HG03066 (cell line): Measurements from ENCODE around the gene PHRF1.
"Not testable (repeated sequence)": the region's sequence is repeated elsewhere in the genome, so short reads cannot be mapped to it uniquely, and the experiment has no call there.

Source experiments
- ATAC-seq: cut with Tn5 transposase; IDR thresholded peaks from one replicate; pipeline ENCODE4 v1.9.1; 2021; ENCODE audit warnings: low read depth; ENCODE audit not compliant: unreplicated experiment

Gene PHRF1

DNA sequence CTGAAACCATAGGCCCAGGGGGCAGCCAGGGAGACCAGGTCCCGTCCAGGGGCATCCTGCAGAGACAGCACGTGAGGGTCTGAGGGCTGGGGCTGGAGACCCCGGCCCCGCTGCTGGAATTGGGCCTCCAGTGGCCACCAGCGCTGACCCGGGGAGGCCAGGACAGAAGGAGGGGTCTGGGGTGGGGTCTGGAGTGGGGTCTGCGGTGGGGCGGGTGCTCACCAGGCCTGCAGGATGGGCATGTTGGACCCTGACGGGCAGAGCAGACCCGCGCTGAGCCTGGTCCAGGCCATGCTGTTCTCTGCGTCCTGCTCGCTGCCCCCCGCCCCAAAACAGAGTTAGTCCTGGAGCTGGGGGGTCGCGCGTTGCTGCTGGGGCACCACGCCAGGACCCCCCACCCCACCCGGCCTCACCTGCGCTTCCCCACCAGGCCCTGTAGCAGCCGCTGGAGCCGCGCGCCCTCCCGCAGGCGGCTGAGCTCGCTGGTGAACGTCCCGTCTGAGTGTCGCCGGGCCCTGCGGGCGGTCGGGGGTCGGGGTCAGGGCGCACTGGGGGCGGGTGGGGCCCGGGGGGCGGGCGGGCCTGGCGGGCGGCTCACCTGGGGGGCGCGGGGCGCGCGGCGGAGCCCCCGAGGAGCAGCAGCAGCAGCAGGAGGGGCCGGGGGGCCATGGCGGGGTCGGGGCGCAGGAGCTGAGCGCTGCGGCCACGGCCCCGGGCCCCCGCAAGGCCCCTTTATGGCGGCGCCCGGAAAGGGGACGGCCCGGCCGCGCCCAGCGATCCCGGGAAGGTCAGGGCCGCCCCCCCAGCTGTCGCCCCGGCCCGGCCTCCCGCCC is 50.4 kb downstream of the PHRF1 start, which contains the start of gene SCT:
Gene SCT (minus strand): TSS at position 707 of the 833 bp plus-strand sequence. CDS start 38 bp downstream, at position 669.
- no peak for ATAC-seq

- ATAC-seq, result no peak
These were observed 51.0 kb downstream of the PHRF1 start for GRCh38 chr11:627308-627576.

- no peak for ATAC-seq
These were observed 51.8 kb downstream of the PHRF1 start for GRCh38 chr11:628056-628455.

- ATAC-seq, result no peak
These were observed 52.9 kb downstream of the PHRF1 start for GRCh38 chr11:629237-629583.

DNA sequence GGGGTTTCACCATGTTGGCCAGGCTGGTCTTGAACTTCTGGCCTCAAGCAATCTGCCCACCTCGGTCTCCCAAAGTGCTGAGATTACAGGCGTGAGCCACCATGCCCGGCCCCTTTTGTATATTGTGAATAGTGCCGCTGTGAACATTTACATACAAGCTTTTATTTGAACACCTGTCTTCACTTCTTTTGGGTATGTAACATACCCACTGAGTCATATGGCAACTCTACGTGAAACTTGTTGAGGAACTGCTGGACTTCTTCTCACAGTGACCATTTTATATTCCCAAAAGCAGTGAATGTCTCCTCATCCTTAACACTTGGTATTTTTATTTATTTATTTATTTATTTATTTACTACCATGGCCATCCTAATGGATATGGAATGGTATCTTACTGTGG is 54.6 kb downstream of the PHRF1 start:
- no peak for ATAC-seq

DNA sequence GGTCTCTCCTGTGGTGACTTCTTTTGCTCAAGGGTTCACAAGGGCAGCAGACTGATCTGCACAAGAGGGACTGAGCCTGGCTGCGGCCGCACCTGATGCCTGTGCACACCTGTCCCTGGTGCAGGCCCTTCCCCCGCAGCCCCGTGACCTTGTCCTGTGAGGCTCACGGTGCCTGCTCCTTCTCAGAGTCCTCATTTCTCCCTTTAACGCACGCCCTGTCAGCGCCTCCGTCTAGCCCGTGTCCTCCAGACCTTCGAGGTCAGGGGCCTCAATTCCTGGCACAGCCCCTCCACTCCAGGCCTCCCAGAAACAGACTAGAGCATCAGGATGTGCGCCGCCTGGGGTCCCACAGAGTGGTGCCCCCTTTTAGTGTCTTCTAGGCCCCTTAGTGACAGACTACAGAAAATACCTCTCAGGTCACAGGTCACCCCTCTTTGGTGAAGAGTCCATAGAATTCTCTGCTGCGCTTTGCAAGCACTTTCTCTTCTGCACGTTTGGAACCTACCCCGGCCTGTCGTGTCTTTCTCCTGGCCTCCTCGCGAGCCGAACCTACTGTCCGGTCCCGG is 59.8 kb downstream of the PHRF1 start:
- no peak for ATAC-seq

DNA sequence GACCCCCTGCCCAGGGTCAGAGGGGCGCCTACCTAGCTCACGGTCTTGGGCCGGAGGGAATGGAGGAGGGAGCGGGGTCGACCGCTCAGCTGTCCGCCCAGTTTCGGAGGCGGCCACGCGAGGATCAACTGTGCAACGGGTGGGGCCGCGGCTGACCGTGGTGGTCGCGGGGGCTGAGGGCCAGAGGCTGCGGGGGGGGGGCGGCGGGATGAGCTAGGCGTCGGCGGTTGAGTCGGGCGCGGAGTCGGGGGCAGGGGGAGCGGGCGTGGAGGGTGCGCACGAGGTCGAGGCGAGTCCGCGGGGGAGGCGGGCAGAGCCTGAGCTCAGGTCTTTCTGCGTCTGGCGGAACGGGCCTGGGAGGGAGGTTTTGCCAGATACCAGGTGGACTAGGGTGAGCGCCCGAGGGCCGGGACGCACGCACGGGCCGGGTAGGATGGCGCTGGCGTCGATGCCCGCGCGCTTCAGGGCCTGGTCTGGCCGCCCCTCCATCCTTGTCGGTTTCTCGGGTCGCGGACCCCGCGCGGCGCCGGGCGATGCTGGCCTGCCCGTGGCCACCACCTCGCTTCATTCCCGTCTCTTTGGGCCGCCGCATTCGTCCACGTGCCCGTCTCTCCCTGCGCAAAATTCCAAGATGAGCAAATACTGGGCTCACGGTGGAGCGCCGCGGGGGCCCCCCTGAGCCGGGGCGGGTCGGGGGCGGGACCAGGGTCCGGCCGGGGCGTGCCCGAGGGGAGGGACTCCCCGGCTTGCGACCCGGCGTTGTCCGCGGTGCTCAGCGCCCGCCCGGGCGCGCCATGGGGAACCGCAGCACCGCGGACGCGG is 60.5 kb downstream of the PHRF1 start, which contains the start of gene DRD4:
Gene DRD4 (plus strand): TSS at position 759 of the 822 bp plus-strand sequence. CDS start 36 bp downstream, at position 795.
- ATAC-seq, result no peak

GRCh38 chr11:637333-637592 is 61.0 kb downstream of the PHRF1 start:
- no peak for ATAC-seq

DNA sequence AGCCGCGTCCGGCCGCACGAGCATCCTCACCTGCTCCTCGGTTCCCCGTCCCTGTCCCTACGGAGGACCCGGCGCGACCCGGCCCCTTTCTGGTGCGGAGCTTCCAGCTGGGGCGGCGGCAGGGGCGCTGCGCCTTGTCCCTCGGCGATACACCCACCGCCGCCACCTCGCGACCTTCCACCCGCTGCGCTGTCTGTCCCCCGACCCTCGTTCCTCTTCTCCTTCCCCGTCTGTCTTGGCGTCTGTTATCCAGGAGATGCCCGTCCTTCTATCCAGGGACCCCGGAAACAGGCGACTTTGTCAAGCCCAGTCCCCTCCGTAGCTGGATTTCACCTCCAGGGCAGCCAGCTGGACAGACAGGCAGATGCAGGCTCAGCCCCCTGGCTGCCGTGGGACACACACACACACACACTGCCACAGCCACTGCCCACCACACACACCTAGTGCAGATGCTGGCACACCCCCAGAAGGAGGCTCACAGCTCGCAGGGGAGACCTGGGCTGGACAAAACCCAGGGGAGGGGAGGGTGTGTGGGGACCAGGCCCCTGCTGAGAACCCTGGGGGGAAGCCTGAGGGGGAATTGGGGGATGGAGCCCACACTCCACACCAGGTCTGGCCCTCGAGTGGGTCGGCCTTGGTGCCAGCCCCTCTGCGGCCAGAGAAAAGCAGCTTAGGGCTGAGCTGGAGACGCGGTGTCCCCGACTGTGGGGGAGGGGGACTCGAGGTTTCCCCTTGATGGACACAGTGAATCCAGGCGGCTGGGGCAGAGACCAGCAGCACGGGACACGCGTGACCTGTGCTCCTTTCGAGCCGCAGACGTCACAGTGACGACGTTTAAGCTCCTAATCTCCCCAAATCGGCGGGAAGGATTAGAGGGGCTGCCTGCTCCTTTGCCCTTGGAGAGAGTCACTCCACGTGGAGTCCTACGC is 61.6 kb downstream of the PHRF1 start:
- ATAC-seq, result no peak

- no peak for ATAC-seq
These were observed 62.5 kb downstream of the PHRF1 start for GRCh38 chr11:638631-639331.

- no peak for ATAC-seq
These were observed 63.2 kb downstream of the PHRF1 start for GRCh38 chr11:639332-639955.

DNA sequence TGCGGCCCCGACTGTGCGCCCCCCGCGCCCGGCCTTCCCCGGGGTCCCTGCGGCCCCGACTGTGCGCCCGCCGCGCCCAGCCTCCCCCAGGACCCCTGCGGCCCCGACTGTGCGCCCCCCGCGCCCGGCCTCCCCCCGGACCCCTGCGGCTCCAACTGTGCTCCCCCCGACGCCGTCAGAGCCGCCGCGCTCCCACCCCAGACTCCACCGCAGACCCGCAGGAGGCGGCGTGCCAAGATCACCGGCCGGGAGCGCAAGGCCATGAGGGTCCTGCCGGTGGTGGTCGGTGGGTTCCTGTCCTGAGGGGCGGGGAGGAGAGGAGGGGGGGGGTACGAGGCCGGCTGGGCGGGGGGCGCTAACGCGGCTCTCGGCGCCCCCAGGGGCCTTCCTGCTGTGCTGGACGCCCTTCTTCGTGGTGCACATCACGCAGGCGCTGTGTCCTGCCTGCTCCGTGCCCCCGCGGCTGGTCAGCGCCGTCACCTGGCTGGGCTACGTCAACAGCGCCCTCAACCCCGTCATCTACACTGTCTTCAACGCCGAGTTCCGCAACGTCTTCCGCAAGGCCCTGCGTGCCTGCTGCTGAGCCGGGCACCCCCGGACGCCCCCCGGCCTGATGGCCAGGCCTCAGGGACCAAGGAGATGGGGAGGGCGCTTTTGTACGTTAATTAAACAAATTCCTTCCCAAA is 63.9 kb downstream of the PHRF1 start:
- ATAC-seq, result no peak

DNA sequence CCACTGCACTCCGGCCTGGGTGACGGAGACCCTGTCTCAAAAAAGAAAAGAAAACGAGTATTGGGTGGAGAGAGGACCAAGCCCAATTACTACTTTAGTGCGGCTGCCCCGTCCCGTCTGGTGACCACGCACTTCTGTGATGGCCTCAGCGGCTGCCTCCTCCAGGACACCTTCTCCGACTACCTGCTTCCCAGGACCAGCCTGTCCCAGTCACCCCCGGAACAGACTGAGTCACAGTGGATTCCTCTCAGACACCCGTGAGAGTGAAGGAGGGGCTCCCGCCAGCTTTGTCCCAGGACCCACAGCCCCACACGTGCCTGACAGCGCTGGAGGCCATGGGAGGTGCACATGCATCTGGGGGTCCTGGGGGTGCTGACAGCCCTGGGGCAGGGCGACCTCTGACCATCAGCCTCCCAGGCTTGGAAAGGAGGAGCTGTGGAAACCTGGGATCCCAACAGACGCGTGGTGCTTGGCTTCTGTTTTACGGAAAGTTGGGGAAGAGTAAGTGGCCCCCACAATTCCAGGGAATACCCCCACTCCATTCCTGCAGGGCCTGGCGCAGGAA is 65.6 kb downstream of the PHRF1 start:
- ATAC-seq, result no peak

DNA sequence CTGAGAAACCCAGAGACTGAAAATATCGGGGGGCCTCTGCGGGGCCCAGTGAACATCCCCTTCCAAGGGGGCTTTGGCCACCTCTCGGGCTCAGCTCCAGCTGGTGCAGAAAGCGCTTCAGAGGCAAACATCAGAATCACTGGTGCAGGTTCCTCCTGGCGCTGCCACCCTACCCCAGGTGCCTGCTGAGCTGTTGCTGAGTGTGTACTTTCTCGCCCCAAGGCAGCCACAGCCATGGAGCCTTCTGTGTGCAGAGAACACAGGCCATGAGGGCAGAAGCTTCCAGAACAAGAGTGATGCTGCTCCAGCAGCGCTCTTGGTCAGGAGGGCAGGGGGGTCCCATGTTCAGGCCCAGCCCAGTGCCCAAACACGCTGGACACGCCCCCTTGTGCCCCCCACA is 67.1 kb downstream of the PHRF1 start:
- no peak for ATAC-seq

DNA sequence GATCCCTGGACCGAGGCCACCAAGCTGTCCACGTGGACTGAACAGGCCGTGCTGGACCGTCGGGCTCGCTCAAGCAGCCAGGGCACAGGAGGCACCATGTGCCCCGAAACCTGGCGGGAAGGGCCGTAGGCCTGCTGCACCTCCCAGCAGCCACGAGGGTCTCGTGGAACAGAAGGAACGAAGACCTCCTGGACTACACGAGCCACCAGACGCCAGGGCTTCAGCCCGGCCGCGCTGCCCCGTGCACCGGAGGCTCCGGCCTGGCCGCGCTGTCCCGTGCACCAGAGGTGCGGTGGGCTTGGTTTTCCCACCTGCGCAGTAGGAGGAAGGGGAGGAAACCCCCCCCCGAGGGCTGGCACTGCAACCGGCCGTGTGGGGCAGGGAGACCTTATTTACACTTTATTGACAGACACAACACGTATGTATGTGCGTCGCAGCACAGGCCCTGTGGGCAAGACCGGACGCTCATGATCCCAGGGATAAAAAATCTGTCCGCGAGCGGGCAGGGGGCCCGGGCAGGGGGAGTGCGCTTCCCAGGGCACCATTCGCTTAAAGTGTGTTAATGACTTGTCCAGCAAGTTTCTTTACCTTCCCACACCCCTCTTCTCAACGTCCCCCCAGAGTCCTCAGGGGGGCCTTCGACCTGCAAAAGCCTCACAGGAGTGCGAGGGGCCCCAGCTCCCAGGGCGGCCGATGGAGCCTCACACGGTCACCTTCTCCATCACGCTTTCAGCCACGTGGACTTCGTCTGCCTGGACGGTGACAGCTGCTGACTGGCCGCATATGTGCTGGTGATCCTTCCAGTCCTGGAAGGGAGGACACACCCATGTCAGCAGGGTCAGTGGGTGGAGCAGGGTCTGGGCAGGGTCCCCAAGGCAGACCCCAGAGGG is 67.8 kb downstream of the PHRF1 start:
- ATAC-seq, result no peak

GRCh38 chr11:645536-645935 is 69.3 kb downstream of the PHRF1 start:
- ATAC-seq, result no peak

GRCh38 chr11:646214-646613 is 69.9 kb downstream of the PHRF1 start:
- ATAC-seq, result no peak

GRCh38 chr11:647672-648158 is 71.4 kb downstream of the PHRF1 start:
- not testable (repeated sequence) for ATAC-seq
